SKM-1 treated with dmso at 0.1 percent for 144 hours (cell line): ENCODE data around the gene LYPD8.

Experiments
- DNase-seq: peaks from one replicate; lab custom pipeline; 2025; ENCODE audit not compliant: unreplicated experiment; lab: John Stamatoyannopoulos, UW

LYPD8 gene

DNA sequence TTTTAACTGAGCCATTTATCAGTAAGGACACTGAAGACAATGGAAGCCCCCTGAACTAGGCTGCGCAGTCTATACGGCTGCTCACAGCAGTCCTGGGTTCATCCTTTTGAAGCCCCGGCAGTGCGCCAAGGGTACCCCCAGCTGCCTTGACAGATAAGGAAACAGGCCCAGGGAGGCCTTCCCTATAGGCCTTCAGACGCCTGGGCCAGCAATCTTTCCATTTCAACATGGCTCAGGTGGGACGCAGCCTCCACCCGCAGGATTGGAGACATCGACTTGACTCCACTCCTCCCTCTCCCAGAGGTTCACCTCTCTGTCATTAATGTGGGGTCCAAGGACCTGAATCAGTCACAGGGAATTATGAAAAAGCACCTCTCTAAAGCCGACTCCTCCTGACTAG, 2.8 kb upstream of the LYPD8 start:
- no peak for DNase-seq

DNA sequence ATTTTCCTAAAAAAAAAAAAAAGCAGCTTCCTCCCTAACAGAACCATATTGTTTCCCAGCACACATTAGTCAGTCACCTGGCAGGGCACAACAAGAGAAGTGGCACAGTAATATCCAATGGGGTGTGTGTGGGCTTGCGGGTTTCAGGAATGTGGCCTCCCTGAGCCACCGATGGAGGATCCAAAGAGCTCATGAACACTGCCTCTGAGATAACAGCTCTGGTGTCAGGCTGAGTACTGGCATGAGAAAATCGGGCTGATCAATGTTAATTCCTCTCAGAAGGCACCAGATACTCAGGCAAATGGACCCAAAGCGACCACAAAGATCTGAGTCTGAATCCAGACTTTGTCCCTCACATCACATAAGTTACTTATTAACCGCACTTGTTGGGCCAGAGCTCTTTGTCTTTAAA, 2.2 kb upstream of the LYPD8 start:
- DNase-seq, result no peak

DNA sequence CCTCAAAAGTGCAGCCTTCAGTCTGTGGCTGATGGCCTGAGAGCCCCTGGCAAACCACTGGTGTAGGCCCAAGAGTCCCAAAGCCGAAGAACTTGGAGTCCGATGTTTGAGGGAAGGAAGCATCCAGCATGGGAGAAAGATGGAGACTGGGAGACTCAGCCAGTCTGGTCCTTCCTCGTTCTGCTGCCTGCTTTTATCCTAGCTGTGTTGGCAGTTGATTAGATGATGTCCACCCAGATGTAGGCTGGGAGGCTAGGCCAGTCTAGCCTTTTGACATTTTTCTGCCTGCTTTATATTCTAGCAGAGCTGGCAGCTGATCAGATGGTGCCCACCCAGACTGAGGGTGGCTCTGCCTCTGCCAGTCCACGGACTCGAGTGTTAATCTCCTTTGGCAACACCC, 1.1 kb upstream of the LYPD8 start:
- DNase-seq, result no peak

DNA sequence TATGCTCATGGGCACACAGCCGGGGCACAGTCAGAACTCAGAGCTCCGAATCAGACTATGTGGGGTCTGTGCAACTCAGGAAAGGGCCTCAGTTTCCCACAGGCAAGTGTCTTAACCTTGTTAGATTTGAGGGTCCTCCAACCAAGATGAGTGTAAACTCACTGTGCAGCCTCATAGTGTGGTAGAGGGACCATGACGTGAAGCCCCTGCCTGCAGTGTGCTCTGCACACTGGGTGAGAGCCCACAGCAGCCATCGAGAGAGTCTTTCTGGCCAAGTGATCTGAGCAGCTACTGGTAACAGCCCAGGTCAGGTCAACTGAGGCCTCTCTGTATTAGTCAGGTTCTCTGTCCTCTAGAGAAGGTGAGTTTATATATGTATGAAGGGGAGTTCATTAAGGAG, 592 bp upstream of the LYPD8 start:
- no peak for DNase-seq

- DNase-seq, result no peak
Measured at GRCh38 chr1:248753708-248754280, 1.8 kb downstream of the LYPD8 start.

DNA sequence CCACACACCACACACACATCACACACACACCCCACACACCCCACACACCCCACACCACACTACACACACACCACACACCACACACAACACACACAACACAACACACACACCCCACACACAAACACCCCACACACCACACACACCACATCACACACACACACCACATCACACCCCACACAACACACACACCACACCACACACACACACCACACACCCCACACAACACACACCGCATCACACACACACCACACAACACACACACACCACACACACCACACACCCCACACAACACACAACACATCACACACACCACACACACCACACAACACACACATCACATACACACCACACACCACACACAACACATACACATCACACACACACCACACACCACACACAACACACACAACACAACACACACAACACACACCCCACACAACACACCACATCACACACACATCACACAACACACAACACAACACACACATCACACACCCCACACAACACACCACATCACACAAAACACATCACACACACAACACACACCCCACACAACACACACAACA, 2.4 kb downstream of the LYPD8 start:
- no peak for DNase-seq

- DNase-seq, result no peak
Measured at GRCh38 chr1:248752161-248753028, 3.2 kb downstream of the LYPD8 start.

GRCh38 chr1:248751635-248752034, 3.9 kb downstream of the LYPD8 start:
- DNase-seq, result no peak

- no peak for DNase-seq
Measured at GRCh38 chr1:248751142-248751541, 4.4 kb downstream of the LYPD8 start.

DNA sequence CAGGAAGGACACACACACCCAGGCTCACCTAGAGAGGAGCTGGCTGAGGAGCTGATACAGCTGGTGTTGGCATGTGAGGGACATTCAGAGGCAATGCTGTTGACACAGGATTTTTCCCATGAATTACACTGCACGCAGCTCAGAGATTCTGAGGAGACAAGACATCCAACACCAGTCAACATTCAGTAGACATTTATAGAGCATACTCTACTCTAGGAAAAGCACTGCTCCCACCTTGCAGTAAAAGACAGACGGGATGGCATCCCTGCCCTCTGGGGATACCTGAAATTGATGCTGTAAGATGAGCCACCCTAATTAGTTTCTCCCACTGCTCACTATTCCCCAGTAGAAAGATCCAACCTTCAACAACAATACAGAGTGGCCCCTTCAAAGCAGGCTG, 5.1 kb downstream of the LYPD8 start:
- DNase-seq, result no peak

DNA sequence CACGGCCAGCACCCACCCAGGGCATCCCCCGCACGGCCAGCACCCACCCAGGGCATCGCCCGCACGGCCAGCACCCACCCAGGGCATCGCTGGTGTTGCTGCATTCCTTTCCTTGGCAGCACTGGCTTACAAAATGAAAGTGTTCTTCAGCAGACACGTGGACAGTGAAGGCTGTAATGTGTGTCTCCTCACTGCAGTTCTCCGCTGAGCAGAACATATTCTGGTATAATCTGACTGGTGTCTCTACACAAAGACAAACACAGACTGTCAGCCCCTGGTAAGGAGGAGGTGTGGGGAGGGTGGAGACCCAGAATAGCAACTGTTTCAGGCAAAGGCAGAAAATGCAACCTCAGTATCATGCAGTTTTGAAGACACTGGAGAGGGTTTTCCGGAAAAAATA, 7.3 kb downstream of the LYPD8 start:
- DNase-seq, result no peak

GRCh38 chr1:248740876-248741275, 14.7 kb downstream of the LYPD8 start:
- no peak for DNase-seq

- DNase-seq, result no peak
Measured at GRCh38 chr1:248739572-248740205, 15.9 kb downstream of the LYPD8 start.

- no peak for DNase-seq
Measured at GRCh38 chr1:248737457-248737856, 18.1 kb downstream of the LYPD8 start.

DNA sequence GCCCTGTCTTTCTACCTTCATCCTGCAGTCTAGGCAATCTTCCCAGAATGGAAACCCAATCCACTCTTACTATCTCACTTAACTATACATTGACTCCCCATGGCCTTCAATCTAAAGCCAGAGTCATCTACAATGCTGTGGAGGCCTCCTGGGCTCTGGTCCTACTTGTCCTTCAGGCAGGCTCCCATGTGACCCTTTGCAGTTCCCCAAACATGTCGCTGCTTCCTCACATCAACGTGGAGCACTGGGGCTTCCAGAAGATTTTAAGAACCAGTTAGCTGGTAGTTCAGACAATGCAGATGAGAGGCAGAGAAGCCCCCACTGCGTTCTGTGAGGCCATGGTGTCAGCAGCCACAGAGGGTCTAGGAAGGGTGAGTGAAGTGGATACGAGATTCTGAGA, 18.6 kb downstream of the LYPD8 start:
- no peak for DNase-seq

- DNase-seq, result no peak
Measured at GRCh38 chr1:248733566-248733965, 22.0 kb downstream of the LYPD8 start.

GRCh38 chr1:248730507-248731335, 24.8 kb downstream of the LYPD8 start:
- no peak for DNase-seq

DNA sequence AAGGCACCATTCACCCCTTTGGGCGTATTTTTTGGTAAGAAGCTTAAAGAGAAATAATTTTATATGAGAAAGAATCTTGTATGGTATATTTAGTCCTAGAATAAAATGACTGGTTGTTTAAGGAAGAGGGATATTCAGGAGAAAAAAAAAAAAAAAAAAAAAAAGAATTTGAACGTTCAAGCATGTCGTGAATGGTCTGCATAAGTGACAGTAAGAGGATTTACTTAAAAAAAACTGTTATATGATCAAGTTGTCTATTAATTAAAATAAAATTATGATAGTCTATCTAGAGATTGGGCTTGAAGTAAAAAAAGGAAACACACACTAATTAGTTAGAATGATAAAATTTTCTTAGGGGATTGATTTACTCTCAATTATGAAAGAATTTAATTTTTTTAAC, 41.3 kb downstream of the LYPD8 start:
- DNase-seq, result no peak

DNA sequence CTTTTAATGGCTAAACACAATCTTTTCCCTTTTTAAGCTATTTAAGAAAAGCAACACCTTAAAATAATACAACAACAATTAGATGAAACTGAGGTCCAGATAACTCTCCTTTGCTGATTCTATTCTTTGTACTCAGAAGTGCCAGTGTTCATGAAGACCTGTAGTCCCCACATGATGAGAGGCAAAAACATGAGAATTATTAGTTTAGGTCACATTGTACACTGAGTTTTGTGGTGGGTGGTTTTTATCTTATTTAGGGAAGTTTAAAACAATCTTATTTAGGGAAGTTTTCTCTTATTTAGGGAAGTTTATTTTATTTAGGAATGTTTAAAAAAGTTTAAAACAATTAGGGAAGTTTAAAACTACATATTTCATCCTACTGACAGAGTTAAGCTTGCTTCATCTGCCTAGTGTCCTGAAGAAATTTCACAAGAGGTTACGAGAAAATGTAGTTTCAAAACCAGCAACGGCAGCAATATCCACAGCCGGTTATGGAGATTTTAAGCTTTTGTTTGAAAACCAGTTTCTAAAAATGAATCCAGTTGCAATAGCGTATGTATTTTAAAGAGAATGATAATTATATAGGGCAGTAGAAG, 45.2 kb downstream of the LYPD8 start:
- DNase-seq, result peak; percentile 94

DNA sequence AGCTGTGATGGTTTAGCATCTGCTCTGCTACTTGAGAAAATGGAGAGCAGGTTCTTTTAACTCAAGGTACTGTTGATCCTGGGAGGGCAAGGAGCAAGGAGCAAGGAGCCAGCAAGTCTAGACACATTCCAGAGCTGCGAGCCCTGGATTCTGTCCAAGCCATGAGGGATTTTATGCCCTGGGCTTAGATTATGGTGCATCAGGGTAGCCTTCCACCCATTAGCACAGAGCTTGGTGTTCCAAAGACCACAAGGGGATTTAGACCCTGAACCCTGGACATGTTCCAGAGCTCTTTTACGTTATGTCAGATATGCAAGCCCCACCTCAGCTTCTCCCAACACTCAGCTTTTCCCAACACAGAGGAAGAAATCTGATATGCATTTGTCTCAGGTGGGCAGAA, 51.0 kb downstream of the LYPD8 start:
- DNase-seq, result no peak

DNA sequence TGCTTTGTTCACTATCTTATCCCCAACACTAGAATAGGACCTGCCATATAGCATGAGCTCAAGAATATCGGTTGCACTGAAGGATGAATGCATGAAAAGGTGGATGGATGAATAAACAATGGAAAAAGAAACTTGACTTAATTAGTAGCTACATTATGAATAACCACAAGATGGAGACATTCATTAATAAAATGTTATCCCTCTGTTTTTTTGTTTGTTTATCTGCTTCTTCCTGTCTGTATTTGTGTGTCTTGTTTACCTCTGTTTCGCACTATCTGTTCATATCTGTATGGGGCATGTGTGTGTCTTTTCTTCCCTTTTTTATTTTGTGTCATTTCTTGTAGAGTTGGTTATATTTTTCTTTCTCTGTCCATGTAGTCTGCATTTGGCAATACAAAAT, 51.9 kb downstream of the LYPD8 start:
- no peak for DNase-seq
